HL-60 (cell line): ENCODE data around the gene CD99L2.

Experiments used
- DNase-seq, 2 experiments: peaks; one replicate each; pipeline ENCODE4 v3.0.0-alpha.2; 2010 to 2020; ENCODE audit warnings: low read depth in 1 of 2, low spot score in 1 of 2
- H3K27ac ChIP-seq: fragments of 250-450 bp; sonication (Bioruptor Pico); replicated peaks from 2 replicates; pipeline ENCODE4 v1.5.1; 2020; ENCODE audit warnings: mild to moderate bottlenecking, moderate library complexity
- H3K27me3 ChIP-seq: fragments of 250-450 bp; sonication (Bioruptor Pico); 2 replicates; pipeline ENCODE4 v1.5.1; 2021; ENCODE audit warnings: mild to moderate bottlenecking, moderate library complexity; ENCODE audit not compliant: insufficient read depth, poor library complexity, severe bottlenecking
- H3K4me3 ChIP-seq: replicated peaks from 2 replicates; pipeline ENCODE4 v1.5.1; 2011; ENCODE audit warnings: mild to moderate bottlenecking, control low read depth, low read length; ENCODE audit not compliant: insufficient read depth
- CTCF ChIP-seq: IDR thresholded peaks from one replicate; pipeline ENCODE4 v1.5.1; 2011; ENCODE audit warnings: low read length, control low read depth, inconsistent platforms; ENCODE audit not compliant: insufficient read depth
- GABPA ChIP-seq: IDR thresholded peaks from 2 replicates; pipeline ENCODE4 v1.6.1; 2012; ENCODE audit warnings: low read depth
- POLR2AphosphoS5 ChIP-seq: IDR thresholded peaks from 2 replicates; pipeline ENCODE4 v1.6.1; 2012; ENCODE audit warnings: low read depth
- SPI1 ChIP-seq: IDR thresholded peaks from 2 replicates; pipeline ENCODE4 v1.6.1; 2012; ENCODE audit warnings: low read depth, mild to moderate bottlenecking, borderline replicate concordance
- TF ChIP-seq, protein P1 (sequence below): IDR thresholded peaks from 2 replicates; pipeline ENCODE4 v1.6.1; 2012; ENCODE audit warnings: low read depth; ENCODE audit not compliant: insufficient replicate concordance

CD99L2 gene

DNA sequence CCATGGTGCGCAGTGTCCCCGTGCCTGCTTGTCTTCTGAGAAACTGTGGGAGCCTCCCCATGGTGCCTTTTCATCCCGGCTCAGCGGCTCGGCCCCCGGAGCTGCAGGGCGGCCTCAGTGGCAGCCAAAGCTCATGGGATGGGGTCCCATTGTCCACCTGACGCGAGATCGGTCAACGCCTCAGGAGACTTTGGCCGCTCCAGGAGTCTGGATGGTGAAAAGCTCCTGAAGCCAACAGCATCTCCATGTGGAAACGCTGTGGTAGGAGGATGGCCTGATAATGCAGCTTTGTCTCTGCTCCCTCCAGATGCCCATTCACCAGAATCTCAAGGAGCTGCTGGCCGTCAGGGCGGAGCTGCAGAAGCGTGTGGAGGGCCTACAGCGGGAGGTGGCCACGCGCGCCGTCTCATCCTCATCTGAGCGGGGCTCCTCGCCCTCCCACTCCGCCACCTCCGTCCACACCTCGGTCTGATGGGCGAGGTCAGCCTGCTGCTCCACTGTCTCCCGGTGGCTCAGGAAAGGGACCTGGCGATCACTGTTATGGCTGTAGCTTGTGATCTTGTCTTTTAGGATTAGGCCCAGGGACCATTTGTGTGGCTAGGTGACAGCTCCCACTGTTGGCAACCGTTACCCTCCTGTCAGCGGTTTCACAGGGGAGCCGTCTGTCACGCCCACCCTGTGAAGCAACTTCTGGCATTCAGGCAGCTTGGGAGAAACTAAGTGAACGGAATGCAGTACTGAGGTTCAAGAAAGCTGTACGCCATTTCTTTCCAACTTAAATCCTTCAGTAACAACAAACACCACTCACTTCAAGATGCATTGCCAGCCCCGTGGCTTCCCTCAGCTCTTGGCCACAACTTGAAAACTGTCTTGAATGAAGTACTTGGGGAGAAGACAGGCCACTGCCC, 136.0 kb downstream of the CD99L2 start:
- Histone ChIP-seq H3K4me3 (no peak overlapping the region), H3K27me3 (no peaks in the 10 kb centered on the region), H3K27ac (no peak overlapping the region)
- DNase-seq = no peak
- TF ChIP-seq, protein P1, sequence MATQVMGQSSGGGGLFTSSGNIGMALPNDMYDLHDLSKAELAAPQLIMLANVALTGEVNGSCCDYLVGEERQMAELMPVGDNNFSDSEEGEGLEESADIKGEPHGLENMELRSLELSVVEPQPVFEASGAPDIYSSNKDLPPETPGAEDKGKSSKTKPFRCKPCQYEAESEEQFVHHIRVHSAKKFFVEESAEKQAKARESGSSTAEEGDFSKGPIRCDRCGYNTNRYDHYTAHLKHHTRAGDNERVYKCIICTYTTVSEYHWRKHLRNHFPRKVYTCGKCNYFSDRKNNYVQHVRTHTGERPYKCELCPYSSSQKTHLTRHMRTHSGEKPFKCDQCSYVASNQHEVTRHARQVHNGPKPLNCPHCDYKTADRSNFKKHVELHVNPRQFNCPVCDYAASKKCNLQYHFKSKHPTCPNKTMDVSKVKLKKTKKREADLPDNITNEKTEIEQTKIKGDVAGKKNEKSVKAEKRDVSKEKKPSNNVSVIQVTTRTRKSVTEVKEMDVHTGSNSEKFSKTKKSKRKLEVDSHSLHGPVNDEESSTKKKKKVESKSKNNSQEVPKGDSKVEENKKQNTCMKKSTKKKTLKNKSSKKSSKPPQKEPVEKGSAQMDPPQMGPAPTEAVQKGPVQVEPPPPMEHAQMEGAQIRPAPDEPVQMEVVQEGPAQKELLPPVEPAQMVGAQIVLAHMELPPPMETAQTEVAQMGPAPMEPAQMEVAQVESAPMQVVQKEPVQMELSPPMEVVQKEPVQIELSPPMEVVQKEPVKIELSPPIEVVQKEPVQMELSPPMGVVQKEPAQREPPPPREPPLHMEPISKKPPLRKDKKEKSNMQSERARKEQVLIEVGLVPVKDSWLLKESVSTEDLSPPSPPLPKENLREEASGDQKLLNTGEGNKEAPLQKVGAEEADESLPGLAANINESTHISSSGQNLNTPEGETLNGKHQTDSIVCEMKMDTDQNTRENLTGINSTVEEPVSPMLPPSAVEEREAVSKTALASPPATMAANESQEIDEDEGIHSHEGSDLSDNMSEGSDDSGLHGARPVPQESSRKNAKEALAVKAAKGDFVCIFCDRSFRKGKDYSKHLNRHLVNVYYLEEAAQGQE = no peak
- TF ChIP-seq CTCF (no peak), SPI1 (no peak), GABPA (no peak), POLR2AphosphoS5 (no peak)

DNA sequence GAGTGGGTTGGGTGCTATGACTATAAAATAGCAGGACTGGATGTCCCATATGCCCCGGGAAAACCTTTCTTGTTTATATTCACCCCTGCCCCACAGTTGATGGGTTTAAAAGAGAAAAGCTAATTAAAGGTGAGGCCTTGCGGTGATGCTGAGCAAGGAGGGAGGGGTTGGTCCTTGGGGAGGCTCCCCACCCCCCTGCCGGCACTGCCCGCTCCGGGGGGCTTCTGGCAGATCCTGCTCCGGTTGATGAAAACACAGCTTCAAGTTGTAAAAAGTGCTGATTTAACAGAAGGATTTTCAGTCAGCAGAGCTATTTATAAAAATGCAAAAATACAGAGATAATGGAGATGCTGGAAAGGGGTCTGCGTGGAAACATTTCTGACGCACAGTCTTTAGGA, 136.7 kb downstream of the CD99L2 start:
- TF ChIP-seq GABPA (no peak), SPI1 (no peak), POLR2AphosphoS5 (no peak)
- TF ChIP-seq, protein P1 = no peak

GRCh38 chrX:150761176-150761818, 137.2 kb downstream of the CD99L2 start:
- H3K27me3 ChIP-seq = no peaks in the 10 kb centered on the region
- H3K4me3 ChIP-seq = no peak overlapping the region
- TF ChIP-seq, protein P1 = no peak
- TF ChIP-seq GABPA = no peak
- TF ChIP-seq POLR2AphosphoS5 = no peak
- TF ChIP-seq SPI1 = no peak
- TF ChIP-seq CTCF = no peak
- DNase-seq = no peak
- no peak overlapping the region for H3K27ac ChIP-seq

More for the DNA sequence above, 136.7 kb downstream of the CD99L2 start:
- Histone ChIP-seq H3K27me3 (no peaks in the 10 kb centered on the region), H3K4me3 (no peak overlapping the region), H3K27ac (no peak overlapping the region)
- DNase-seq = no peak
